Activated naive CD4-positive, alpha-beta T cell treated with anti-CD3 and anti-CD28 coated beads, Interleukin-2, amount 50 U/mL, for 16 hours (primary cell): Measurements from ENCODE around the gene CHCHD6.

Source experiments
- DNase-seq: peaks from one replicate; pipeline ENCODE4 v3.0.0-alpha.2; 2020

CHCHD6 gene

DNA sequence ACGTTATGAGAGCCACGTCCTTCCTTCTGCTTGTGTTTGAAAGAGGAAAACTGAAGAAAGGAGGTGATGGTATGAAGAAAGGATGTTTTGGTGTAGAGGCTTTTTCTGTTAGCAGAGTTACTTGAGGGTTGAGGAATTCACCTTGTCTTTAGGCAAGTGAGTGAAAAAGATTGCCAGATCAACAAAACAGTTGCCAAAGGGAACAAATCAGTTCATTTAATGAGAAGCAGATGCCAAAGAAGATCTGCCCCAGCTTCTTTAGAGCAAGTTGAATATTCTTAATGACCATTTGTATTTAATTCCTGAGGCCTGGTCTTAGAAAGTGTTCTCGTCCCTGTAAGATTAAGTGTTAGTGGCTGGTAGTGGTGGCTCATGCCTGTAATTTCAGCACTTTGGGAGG is 2.6 kb downstream of the CHCHD6 start:
- DNase-seq = no peak

DNA sequence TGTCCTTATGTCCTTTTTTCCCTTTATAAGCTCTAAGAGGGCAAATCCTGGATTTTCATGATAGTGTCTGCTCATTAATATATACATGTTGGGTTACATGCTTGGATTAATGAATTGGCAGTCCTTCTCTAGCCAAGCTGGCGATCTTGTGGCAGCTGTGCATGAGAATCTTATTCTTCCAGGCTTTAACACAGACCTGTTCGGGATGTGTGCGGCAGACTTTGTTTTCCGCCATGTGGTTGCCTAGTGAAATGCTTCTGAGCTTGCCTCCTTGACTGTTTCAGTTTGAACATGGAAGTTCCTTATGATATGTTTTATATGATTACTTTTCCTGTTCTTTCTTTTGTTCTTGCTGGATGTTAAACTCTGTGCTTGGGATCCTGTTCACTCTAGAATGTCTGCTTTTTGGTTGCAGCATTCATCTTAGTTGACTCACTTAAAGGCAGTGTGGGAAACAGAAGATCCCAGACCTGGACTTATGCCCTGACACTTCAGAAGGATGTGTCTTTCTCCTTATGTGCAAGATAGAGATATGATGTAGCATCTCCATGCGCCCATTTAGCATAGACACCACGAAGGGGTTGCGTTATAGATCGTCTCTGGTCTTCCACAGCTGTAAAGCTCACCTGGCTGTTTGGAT is 7.2 kb downstream of the CHCHD6 start:
- DNase-seq = no peak

DNA sequence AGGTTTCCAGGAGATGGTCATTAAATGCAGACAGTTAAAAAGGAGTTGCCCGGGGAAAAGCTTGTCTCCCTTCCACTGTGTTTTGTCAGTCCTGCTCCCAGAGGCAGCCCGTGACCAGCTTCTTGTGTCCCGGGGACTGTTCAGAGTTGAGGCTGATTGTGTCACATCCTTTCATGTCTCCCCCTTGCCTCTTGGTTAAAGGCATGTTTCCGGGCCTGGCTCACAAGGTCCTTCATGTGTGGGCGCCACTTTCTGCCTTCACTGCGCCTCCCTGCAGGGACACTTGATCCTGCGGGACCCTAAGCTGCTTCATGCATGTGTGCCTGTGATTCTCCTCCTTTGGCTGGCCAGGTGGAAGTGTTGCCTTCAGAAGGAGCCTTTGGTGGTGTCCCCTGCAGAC is 9.2 kb downstream of the CHCHD6 start:
- no peak for DNase-seq

DNA sequence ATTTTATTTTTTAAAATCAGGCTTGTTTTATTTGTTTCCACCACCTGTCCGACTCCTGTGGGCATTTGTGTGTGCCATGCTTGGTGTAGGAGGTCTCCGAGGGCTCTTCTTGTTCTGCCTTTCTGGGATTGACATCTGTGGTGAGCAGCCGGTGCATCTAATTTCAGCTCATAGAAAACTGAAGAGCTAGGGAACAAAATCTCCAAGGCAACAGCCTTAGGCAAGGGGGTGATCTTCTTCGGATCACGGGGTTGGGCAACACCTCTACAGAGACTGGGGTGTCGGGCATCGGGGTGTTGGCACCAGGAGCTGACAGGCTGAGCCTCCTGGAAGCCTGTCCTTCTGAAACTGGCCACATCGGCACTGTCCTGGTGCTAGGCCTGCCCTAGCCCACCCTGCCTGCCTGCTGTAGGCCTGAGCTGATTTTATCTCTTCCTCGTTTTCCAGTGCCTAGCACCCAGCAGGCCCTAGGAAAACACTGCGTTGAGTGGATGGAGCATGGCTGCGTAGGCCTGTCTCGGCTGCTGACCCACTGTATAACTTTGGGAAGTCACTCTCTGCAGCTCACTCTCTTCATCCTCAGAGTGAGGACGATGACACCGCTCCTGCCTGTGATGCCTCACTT is 10.3 kb downstream of the CHCHD6 start:
- DNase-seq = no peak

DNA sequence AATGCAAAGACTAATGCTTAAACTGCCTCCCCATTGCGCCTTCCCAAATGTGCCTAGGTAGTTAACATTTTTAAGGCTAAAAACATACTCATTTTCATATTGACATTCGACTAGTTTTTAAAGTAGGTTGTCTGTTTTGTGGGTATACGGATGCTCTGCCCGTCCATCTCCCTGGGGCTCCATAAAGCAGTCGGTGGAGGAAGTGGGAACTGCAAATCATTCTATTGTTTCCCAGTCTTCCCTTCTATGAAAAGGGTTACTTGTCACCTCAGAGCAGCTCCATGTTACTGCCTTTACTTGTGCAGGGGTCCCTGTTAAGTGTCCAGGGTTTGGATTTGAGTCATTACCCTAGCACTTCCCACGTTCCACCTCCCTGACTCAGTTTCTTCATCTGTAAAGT is 10.9 kb downstream of the CHCHD6 start:
- DNase-seq = no peak

DNA sequence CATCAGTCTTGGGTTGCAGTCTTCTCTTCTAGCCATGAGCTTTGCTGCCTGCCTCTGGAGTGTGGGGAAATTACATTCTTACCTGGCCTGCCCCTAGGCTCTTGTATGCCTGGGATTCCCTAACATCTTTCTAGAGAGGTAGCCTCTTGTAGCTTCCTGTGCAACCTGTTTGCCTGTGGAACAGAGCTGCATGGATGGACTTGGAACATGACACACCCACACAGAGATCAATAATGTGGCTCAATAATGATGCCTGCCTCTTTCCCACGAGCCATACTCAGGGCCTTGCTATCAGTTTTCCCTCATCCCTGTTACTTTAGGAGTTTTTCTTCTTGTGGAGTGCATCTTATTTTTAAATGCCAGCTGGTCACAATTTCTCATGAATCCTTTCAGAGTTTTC is 11.4 kb downstream of the CHCHD6 start:
- DNase-seq = no peak

DNA sequence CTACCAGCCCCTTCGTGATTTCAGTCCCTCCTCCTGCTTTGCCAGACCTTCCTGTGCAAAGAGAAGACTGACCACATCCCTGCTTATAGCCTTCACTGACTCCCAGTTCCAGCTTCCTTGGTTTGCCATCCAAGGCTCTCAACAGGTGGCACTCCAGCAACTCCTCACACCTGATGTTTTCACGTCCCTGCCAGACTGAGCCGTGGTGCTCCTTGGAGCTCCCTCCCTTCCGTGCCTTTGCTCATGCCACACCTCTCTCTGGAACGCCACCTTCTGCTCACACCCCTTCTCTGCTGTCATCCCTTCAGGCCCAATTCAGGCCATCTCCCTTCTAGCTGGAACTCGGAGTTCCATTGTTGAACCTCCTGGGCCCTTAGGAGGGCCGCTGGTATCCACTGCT is 12.0 kb downstream of the CHCHD6 start:
- no peak for DNase-seq

DNA sequence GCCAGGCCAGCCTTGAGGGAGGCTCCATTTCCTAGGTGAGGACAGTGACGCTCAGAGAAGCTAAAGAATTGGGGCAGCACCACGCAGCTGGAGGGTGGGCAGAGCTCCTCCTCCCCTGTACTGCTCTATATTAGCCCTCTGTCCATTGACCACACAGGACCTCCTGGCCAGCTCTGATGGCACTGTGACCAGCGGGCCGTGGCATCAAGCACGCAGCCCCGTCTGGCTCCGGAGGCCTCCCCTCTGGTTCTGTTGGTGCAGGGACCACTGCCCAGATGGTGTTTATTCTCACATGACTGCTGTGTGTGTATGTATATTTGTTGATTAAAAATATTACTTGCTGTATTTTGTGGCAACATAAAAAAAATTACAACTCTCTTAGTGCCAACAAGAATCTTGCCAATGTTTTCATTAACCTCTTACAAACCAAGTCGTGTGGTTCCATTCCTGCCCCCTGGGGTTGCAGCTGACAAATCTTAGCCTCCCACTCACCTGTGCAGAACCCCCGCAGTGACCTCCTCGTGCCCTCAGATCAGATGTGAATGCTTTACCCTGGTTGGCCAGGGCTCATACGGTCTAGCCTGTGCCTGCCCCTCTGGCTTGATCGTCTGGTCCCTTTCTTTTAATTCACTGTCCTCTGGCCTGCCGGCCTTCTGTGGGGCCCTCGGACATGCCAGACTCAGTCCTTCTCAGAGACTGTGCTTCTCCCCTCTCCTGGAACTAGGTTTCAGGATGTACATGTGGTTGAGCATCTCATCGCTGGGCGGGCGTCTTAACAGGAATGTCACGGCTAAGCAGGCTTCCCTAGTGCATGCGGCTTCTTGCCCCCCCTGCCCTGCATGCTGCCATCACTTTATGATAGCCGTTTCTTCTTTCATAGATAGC is 14.8 kb downstream of the CHCHD6 start:
- no peak for DNase-seq

DNA sequence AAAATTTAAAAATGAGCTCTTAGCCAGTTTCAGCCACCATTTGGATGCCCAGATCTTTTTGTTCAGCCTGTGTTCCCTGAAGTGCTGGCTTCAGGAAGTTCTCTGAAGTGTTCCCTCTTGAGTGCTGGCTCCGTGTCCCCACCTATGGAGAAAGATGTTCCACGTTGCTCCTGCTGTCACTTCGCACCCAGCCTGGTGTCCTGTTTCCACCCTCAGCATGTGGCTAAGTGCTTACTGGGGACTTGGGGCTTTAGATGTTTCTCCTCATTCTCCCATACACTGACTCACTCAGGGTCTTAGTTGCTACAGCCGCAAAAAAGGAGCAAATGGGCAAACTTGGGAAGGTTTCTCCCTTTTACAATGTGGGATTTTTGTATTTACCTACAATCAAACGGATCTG is 16.6 kb downstream of the CHCHD6 start:
- DNase-seq = no peak

DNA sequence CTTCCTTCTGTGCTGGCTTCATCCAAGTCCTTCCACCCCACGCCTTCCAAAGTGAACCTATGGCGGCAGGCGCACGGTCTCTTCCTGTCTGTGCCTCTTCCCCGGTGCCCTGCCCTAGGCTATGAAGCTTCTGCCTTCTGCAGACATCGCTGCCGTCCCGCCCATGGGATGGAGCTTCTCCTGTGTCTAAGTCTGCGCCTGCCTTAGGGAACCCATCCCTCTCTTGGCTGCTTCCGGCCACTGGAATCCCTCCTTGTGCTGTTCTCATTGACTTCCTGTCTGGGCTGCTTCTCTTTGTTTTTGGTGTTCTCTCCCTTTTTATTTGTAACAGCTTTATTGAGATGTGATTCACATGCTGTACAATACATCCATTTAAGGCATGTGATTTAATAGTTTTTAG is 17.2 kb downstream of the CHCHD6 start:
- DNase-seq = no peak

DNA sequence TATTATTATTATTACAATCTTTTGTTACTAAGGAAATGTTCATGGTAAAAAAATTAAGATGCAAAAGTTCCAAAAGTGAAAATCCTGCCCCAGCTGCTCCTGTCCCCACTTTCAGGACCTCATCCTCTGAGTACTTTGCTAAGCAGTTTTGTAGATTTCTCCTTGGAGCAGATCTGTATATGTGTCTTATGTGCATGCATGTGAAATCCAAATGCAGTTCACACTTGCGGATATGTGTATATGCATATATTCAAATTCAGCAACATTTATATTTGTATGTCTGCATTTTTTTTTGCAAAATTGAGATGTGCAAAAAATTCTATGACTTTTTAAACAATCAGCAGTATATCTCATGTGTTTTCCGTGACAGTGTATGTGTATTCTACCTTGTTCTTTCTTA is 19.2 kb downstream of the CHCHD6 start:
- no peak for DNase-seq

DNA sequence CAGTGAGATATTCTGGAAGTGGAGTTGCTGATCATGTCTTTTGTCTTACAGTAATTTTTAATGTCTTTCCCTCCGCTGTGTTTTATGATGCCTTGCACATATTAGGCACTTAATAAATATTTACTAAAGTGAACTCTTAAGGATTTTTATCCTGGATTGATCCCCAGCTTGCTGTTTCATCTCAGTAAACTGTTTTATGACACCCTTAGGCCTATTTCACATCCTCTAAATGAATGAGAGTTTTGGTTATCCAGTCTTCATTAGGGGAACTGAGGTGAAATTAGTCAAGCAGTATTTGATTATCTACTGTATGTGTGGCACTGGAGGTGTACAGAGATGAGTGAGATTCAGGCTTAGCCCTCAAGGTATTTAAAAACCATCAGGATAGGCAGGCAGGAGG is 19.8 kb downstream of the CHCHD6 start:
- DNase-seq = no peak

DNA sequence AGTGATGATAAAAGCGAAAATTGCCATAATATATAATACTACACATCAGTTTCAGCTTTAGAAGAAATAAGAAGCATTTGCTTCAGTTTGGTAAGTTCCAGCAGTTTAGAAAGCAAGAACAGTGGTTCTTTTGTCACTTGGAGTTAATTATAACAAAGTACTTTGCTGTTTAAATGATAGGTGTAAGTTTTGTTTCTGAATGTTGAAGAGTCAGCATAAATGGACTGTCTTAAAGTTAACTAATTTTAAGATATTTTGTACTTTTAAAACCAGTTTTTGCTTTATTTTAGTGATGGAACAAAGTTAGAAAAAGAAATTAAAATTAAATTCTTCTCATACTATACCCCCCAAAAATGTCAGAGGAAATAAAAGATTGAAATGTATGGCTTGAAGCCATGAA is 24.6 kb downstream of the CHCHD6 start:
- no peak for DNase-seq

DNA sequence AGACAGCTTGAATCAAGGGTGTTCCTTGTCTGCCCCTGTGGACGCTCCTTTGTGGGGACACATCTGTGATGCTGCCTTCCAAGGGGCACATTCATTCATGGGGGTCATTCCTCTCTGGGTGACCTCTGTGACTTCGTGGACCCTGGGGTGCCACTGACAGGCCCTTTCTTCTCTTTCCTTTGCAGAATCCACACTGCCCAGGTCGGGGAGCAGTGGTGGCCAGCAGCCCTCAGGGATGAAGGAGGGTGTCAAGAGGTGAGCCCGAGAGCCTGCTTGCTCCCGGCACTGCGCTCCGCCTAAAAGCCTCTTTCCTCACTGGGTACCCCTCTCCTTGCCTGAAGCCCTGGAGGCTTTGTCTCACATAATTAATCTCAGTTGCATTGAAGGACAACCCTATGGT is 26.3 kb downstream of the CHCHD6 start:
- DNase-seq = no peak

DNA sequence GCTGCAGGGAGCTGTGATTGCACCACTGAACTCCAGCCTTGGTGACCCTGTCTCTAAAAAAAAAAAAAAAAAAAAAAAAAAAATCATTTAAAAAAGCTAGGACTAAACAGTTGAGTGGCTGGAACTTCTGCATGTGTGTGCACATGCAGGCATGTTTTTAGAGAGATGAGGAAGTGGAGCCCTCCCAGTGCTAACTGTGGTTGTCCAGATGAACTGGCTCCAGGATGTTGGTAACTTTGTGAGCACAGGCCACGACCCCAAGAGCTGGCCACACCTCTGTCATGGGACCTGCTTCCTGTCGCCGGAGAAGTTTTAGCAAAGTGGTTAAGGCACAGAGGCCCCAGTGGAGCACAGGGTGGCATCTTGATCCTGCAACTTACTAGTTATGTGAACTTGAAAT is 27.0 kb downstream of the CHCHD6 start:
- no peak for DNase-seq

DNA sequence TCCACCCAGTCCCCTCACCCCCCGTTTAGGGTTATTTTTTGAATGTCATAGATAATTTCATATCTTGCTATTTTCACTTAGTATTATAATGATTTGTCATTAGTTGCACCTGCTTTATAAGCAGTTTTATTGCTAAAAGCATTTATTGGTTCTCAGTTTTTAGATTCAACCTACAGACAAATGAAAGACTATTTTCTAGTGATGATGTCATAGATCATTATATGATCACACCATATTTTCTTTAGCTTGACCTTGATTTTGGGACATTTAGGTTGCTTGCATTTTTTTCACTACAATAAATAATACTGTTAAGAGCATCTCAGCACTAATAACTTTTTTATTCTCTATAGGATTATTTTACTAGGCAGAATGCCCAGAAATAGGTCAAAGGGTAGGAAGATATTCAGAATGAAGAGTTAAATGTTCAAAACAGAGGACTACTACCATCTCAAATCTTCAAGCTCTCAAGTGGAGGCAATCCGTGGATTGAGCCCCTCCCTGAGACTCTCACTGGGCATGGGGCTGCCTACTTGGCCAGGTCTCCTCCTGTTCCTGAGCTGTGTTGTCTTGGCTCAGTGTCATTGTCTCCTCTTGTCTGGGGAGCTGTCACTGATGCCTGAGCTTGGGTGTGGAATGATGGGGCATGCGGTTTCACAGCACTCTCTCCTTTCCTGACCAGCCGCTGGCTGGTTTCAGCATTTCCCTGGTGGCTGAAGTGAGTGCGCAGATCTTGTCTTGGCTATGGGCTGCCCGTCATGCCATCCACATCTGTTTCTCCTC is 28.4 kb downstream of the CHCHD6 start:
- no peak for DNase-seq

DNA sequence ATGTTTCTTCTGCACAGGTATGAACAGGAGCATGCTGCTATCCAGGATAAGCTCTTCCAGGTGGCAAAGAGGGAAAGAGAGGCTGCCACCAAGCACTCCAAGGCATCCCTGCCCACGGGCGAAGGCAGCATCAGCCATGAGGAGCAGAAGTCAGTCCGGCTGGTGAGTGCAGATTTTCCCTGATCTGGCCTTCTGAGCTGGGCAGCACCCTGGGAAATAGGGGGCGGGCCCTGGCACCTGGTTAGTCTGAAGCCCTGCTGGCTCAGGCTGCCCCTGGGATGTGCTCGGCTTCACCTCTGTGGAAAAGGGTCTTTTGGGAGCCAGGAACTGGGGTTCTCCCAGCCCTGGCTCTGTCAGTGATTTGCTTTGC is 29.0 kb downstream of the CHCHD6 start:
- DNase-seq = no peak

DNA sequence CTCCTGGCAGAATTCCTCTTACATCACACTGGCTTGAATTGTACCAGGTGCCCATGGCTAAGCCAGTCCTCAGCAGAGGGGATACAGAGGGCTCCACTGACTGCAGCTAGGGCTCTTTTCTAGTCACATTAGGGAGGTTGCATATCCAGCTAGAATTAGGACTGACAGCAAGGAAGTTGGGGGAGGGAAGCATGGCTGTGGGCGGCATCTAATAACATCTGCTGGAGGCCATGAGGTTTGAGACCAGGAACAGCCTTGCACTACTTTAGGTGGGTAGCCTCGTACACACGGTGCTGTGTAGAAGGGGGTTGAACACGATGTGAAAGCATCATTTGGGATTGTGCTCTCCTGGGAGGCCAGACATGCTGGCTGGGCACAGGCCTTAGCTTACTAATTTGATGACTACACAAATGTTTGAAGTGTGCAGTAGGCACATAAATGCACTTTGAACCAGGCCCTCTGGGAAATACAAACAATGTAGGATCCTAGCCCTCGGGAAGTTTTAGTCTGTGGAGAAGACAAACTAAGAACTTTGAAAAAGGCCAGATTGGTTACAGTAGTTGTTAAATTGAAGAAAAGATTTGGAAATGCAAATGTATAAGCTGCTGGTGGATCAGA is 30.2 kb downstream of the CHCHD6 start:
- DNase-seq = no peak

DNA sequence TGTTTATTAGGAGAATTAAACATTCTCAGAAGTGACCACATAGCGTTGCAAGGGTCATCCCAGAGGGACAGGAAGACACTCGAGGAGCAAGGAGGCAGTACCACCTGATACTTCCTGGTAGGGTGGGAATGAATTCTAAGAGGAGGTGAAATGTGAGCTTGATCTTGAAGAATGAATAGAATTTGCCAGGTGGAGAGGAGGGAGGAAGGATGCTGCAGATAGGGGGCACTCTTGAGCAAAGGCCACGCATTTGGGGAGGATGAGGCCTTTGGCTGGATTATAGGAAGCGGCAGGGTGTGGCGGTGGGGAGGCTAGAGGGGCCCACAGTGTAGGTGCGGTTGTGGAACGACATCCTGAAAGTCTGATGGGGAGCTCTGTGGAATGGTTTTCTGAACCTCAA is 33.5 kb downstream of the CHCHD6 start:
- no peak for DNase-seq

DNA sequence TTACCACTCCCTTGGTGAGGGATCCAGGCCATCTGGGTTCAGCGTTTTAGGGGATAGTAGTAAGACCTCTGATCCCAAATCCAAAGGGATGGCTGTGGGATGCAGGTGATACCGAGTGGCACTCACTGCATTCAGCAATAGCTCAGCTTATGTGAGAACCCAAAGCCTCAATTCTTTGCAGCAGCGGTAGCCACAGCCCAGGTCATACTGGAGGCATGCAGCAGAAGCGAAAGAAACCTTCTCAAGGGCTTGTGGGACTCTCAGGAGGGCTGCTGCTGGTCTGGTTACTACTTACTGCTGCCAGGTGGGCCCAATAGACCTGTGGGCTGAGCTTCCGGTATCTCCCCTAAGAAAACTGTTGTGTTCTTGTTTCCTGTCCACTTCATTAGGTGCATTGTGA is 38.0 kb downstream of the CHCHD6 start:
- DNase-seq = no peak

DNA sequence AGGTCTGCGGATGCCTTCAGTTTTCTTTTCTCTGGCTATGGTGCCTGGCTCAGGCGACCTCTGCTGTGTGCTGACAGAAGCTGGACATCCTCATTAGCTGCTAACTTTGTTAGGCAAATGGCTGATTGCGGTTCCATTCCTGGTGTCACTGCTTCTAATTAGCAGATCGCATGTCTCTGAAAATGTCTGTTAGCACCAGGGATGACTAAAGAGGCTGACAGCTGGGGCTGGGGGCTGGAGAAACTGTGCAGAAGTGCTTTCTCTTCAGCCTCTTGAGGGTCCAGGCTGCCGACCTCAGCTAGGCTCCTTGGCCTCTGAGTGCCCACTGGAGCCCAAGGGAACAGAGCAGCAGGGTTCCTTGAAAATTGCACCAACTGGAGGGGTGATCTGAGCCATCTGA is 39.3 kb downstream of the CHCHD6 start:
- no peak for DNase-seq

DNA sequence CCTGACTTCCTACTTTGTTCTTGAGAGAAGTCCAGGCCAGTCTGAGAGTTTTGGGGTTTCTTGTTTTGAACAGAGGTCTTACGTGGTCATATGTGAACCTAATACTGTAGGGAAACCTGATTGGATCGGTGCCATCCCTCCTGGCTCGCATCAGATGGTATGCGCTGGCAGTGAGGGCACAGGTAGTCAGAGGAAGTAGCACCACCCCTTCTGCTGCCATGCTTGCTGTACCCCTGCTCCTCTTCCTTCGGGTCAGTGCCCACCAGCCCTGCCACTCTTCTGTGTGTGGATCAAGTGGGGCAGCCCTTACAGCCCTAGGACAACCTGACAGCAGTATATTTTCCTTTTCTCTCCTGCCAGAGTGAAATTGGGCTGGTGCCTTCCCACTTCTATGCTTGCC is 39.7 kb downstream of the CHCHD6 start:
- no peak for DNase-seq

DNA sequence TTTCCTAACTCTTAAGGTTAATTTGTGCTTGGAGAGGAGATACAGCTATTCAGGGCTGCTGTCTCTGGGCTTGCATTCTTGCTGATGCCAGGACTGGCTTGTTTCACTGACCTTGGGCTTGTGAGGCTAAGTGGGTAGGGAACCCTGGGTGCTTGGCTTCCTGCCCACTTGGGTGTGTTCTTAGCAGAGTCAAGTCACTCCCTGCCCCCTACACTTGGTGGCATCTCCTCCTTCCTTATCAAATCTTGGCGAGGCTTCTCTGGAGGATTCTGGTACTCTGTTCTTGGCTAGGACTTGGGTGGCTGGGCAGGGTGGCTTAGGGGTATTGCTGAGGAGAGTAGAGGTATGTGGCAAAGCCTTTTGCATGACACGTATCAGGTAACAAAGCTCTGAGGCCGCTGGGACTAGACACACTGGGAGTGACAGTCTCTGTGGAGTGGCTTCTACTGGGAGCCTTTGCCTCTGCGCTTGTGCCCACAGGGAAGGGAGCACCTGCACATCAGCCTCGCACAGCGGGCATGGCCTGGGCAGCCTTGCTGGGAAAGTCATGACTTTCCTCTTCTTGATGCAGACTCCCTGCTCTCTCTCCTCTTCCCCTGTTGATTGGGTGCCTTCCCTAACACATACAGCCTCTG is 41.8 kb downstream of the CHCHD6 start:
- DNase-seq = no peak
